ENCODE data around the gene TMEM82.

Gene TMEM82

GRCh38 chr1:15755646-15756040, 13.3 kb downstream of the TMEM82 start:
- peak in 1 of 58 donors; percentile 14 for DNase-seq

GRCh38 chr1:15756143-15757015, 14.1 kb downstream of the TMEM82 start:
- peak in 6 of 58 donors; percentile 15 to 32 (median 26) for DNase-seq

- DNase-seq = no peak
Measured at GRCh38 chr1:15757016-15757543, 14.8 kb downstream of the TMEM82 start.

GRCh38 chr1:15757575-15758342, 15.5 kb downstream of the TMEM82 start:
- no peak for DNase-seq

- DNase-seq = no peak
Measured at GRCh38 chr1:15758343-15758931, 16.1 kb downstream of the TMEM82 start, which contains the start of gene FBLIM1. Gene FBLIM1 (plus strand): TSS chr1:15758795. CDS start chr1:15764984, 6,189 bp downstream.

GRCh38 chr1:15758953-15759661, 16.8 kb downstream of the TMEM82 start:
- no peak for DNase-seq

GRCh38 chr1:15760520-15761211, 18.4 kb downstream of the TMEM82 start:
- DNase-seq = no peak

GRCh38 chr1:15761366-15762128, 19.2 kb downstream of the TMEM82 start:
- no peak for DNase-seq

- no peak for DNase-seq
Measured at GRCh38 chr1:15762546-15762945, 20.2 kb downstream of the TMEM82 start.

GRCh38 chr1:15764269-15764764, 22.0 kb downstream of the TMEM82 start:
- no peak for DNase-seq

GRCh38 chr1:15764890-15765289, 22.6 kb downstream of the TMEM82 start:
- no peak for DNase-seq

GRCh38 chr1:15765495-15766194, 23.3 kb downstream of the TMEM82 start:
- peak in 5 of 58 donors; percentile 13 to 25 (median 19) for DNase-seq

- DNase-seq = no peak
Measured at GRCh38 chr1:15767941-15768340, 25.6 kb downstream of the TMEM82 start.

- no peak for DNase-seq
Measured at GRCh38 chr1:15768388-15768787, 26.1 kb downstream of the TMEM82 start.

GRCh38 chr1:15770313-15770962, 28.1 kb downstream of the TMEM82 start:
- DNase-seq = no peak

GRCh38 chr1:15771836-15772515, 29.7 kb downstream of the TMEM82 start:
- no peak for DNase-seq

GRCh38 chr1:15775706-15776105, 33.4 kb downstream of the TMEM82 start:
- no peak for DNase-seq

Data from anterior cingulate cortex (tissue), 58 donors.